ENCODE measurements around the gene IGFBP5. TPM values are rescaled to one million over a fixed set of nuclear protein-coding genes. Genes with fewer than 3 reads are reported as not detected.

The IGFBP5 gene
- total RNA-seq, 2 experiments from 2014 or later = not detected

DNA sequence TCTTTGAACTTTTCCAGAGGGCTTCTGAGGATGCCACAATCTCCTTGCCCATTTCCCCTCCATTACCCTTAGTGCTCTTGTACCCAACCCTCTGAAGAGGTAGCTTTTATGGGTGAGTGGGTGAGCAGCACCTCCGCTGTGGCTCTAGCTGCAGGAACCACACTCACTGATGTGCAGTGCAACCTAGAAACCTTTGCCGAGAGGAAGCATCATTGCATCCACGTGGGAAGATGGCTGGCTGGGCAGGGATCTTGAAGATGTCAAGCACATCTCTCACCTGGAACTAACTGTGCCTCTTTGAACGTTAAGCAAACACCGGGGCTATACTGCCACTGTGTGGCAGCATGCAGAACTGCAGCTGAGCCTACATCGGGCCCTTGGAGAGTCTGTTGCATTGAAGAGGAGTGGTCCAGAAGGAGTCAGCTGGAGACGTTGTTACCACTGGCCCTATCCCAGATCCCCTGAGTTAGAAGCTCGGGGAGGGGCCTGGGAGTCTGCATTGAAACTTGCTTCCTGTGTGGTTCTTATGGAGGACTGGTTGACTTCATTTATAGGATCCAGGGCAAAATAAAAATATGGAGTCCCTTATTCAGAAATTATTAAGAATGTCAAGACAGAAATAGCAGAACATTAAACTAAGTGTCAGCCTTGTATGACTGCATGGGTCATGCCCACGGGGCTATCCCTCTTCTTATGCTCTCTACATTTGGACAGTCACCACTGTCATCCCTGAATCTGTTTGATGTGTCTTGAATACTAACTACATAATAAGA is 28.7 kb downstream of the IGFBP5 start:
- CTCF ChIA-PET = interaction anchor here (0.6 to 12.7 kb wide), 31 partner anchors 8 to 1047 kb away, joined by 3 to 311 read pairs (median 5); no protein-coding TSS in a partner anchor
- Mint-ChIP-seq H3K36me3 (ENCODE audit: low read depth) (no peaks in the 10 kb centered on the region), H3K9me3 (no peaks in the 10 kb centered on the region), H3K27ac (no peak overlapping the region), H3K27me3 (no peaks in the 10 kb centered on the region), H3K4me1 (ENCODE audit: low read depth) (no peaks in the 10 kb centered on the region), H3K4me3 (no peak overlapping the region)
- ATAC-seq = peak; percentile 92
- TF ChIP-seq, protein P1, sequence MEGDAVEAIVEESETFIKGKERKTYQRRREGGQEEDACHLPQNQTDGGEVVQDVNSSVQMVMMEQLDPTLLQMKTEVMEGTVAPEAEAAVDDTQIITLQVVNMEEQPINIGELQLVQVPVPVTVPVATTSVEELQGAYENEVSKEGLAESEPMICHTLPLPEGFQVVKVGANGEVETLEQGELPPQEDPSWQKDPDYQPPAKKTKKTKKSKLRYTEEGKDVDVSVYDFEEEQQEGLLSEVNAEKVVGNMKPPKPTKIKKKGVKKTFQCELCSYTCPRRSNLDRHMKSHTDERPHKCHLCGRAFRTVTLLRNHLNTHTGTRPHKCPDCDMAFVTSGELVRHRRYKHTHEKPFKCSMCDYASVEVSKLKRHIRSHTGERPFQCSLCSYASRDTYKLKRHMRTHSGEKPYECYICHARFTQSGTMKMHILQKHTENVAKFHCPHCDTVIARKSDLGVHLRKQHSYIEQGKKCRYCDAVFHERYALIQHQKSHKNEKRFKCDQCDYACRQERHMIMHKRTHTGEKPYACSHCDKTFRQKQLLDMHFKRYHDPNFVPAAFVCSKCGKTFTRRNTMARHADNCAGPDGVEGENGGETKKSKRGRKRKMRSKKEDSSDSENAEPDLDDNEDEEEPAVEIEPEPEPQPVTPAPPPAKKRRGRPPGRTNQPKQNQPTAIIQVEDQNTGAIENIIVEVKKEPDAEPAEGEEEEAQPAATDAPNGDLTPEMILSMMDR (IDR thresholded peaks at IDR 0.05) = peak; percentile 97
- intact Hi-C loops (cut with micrococcal nuclease) = loop anchor here (1.0 kb wide), 1 partner anchor 147 kb away; no protein-coding TSS in a partner anchor
- peak; percentile 76 for DNase-seq
- POLR2A ChIA-PET = interaction anchor here (1.3 kb wide), 2 partner anchors 148 to 168 kb away, joined by 3 to 5 read pairs; no protein-coding TSS in a partner anchor

DNA sequence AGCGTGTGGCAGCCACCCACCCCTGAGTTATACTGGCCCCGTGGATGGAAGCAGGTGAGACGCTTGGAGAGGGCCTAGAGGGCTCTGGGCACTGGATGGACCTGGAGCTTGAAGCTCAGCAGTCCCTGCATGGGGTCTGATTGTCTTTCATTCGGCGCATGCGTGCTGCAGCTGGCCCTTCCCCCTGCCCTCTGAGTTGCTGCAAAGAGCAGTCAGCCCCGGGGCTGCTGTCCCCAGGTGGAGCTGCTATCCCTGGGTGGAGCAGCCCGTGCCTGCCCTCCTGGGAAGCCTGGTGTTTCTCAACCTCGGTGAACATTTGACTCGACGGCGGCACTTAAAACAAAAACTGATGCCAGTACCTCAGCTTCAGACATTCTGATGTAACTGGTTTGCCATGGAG is 29.6 kb downstream of the IGFBP5 start:
- ChIA-PET CTCF (interaction anchor here (0.8 to 12.7 kb wide), 13 partner anchors 9 to 1048 kb away, joined by 3 to 311 read pairs (median 5); no protein-coding TSS in a partner anchor), POLR2A (interaction anchor here (1.0 to 1.3 kb wide), 3 partner anchors 142 to 167 kb away, joined by 3 to 5 read pairs (median 3); no protein-coding TSS in a partner anchor)
- H3K36me3 Mint-ChIP-seq (ENCODE audit: low read depth) = peaks cover 5% of the 10 kb centered on the region
- H3K9me3 Mint-ChIP-seq = no peaks in the 10 kb centered on the region
- H3K27ac Mint-ChIP-seq = no peak overlapping the region
- intact Hi-C loops (cut with micrococcal nuclease) = loop anchor here (1.0 kb wide), 1 partner anchor 146 kb away; no protein-coding TSS in a partner anchor
- H3K27me3 Mint-ChIP-seq = no peaks in the 10 kb centered on the region
- DNase-seq (no peak), ATAC-seq (no peak)
- H3K4me3 Mint-ChIP-seq = no peak overlapping the region
- TF ChIP-seq, protein P1 (IDR thresholded peaks at IDR 0.05) = no peak
- no peaks in the 10 kb centered on the region for H3K4me1 Mint-ChIP-seq (ENCODE audit: low read depth)

DNA sequence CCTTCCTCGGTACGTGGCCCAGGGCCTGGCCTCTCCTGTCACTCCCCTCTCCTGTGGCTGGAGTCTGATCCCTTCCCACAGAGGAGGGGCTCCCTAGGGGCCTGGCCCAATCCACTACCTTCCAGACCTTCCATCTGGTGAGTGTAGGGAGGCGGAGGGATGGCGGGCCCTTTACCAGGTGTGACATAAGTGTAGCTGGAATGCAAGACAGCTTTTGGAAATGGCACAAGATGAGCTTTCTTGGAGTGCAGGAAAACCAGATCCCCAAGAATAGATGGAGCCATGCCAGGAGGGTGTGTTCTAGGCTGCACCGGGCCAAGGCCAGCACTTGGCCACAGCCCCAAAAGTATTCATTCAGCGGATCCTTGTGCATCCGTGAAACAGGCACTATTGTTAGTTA is 30.1 kb downstream of the IGFBP5 start:
- DNase-seq = no peak
- CTCF ChIA-PET = interaction anchor here (0.6 to 12.7 kb wide), 7 partner anchors 11 to 152 kb away, joined by 3 to 311 read pairs (median 3); no protein-coding TSS in a partner anchor
- no peaks in the 10 kb centered on the region for H3K27me3 Mint-ChIP-seq
- H3K4me3 Mint-ChIP-seq = no peak overlapping the region
- no peaks in the 10 kb centered on the region for H3K4me1 Mint-ChIP-seq (ENCODE audit: low read depth)
- POLR2A ChIA-PET = interaction anchor here (1.0 kb wide), 1 partner anchor 142 kb away, joined by 3 read pairs; no protein-coding TSS in a partner anchor
- H3K36me3 Mint-ChIP-seq (ENCODE audit: low read depth) = peaks cover 5% of the 10 kb centered on the region
- ATAC-seq = no peak
- H3K27ac Mint-ChIP-seq = no peak overlapping the region
- intact Hi-C loops (cut with micrococcal nuclease) = no loop called here
- TF ChIP-seq, protein P1 (IDR thresholded peaks at IDR 0.05) = no peak
- H3K9me3 Mint-ChIP-seq = no peaks in the 10 kb centered on the region

DNA sequence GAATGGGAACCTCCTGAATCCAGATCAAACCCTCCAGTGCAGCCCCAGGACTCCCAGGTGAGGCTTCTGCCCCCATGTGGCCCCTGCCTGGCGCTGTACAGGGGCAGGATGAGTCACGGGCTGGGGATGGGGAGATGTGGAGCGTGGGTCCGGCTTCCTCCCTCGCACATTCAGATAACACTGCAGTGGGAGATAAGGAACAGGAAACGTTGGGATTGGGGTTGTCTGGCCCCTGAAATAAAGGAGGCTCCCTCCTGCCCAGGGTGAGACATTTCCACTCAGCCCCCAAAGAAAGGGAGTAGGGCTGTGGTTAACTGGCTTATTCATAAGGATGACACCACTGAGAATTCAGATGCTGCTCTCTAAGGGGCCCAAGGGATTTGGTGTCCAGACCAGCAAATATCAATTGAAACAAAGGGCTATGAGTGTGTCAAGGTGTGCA is 30.7 kb downstream of the IGFBP5 start:
- ATAC-seq = peak; percentile 21
- no peaks in the 10 kb centered on the region for H3K27me3 Mint-ChIP-seq
- no peak overlapping the region for H3K27ac Mint-ChIP-seq
- H3K4me1 Mint-ChIP-seq (ENCODE audit: low read depth) = no peaks in the 10 kb centered on the region
- peak; percentile 24 for DNase-seq
- peaks cover 5% of the 10 kb centered on the region for H3K36me3 Mint-ChIP-seq (ENCODE audit: low read depth)
- POLR2A ChIA-PET = interaction anchor here (1.5 kb wide), 1 partner anchor 157 kb away, joined by 3 read pairs; no protein-coding TSS in a partner anchor
- no peak overlapping the region for H3K4me3 Mint-ChIP-seq
- H3K9me3 Mint-ChIP-seq = no peaks in the 10 kb centered on the region
- TF ChIP-seq, protein P1 (IDR thresholded peaks at IDR 0.05) = no peak
- intact Hi-C loops (cut with micrococcal nuclease) = no loop called here
- CTCF ChIA-PET = interaction anchor here (0.6 to 12.7 kb wide), 5 partner anchors 11 to 143 kb away, joined by 3 to 311 read pairs (median 3); no protein-coding TSS in a partner anchor
